Thyroid gland (tissue), 4 donors: ENCODE results near the gene ZNF14. TPM values are rescaled to one million over a fixed set of nuclear protein-coding genes. Genes with fewer than 3 reads are reported as not detected.
"Not testable (repeated sequence)": the region's sequence is repeated elsewhere in the genome, so short reads cannot be mapped to it uniquely, and the experiment has no call there.

ENCODE experiments used
- DNase-seq, 2 donors: peaks; one replicate each; pipeline ENCODE4 v3.0.0-alpha.2; 2019
- H3K27ac ChIP-seq, 3 donors: fragments of 200-600 bp; sonication (generic); 1 replicate in 2 of 3; 2 replicates in 1 of 3; pipeline ENCODE4 v1.5.1; 2016 to 2019; ENCODE audit warnings: mild to moderate bottlenecking in 1 of 3, moderate library complexity in 1 of 3
- H3K27me3 ChIP-seq: fragments of 200-600 bp; sonication (generic); one replicate; pipeline ENCODE4 v1.5.1; 2019
- H3K36me3 ChIP-seq, 2 donors: fragments of 200-600 bp; sonication (generic); one replicate each; pipeline ENCODE4 v1.5.1; 2016 to 2019
- H3K4me1 ChIP-seq, 2 donors: fragments of 200-600 bp; sonication (generic); one replicate each; pipeline ENCODE4 v1.5.1; 2017 to 2019
- H3K4me3 ChIP-seq, 3 donors: fragments of 200-600 bp; sonication (generic); replicated peaks in 1 of 3; 1 replicate in 2 of 3; 2 replicates in 1 of 3; pipeline ENCODE4 v1.5.1; 2016; ENCODE audit warnings: mild to moderate bottlenecking in 1 of 3
- H3K9me3 ChIP-seq: fragments of 200-600 bp; sonication (generic); one replicate; pipeline ENCODE4 v1.5.1; 2017
- CTCF ChIP-seq, 6 experiments: fragments of 200-600 bp in 3 of 6; fragments of 450-650 bp in 3 of 6; sonication (generic) in 3 of 6; IDR thresholded peaks; one replicate each; pipeline ENCODE4 v1.5.1; 2016 to 2019; ENCODE audit warnings: antibody characterized with exemption in 6 of 6, mild to moderate bottlenecking in 2 of 6, inconsistent platforms in 1 of 6, moderate library complexity in 1 of 6
- POLR2A ChIP-seq, 2 donors: fragments of 450-650 bp; IDR thresholded peaks; one replicate each; pipeline ENCODE4 v1.6.1; 2017; ENCODE audit warnings: antibody characterized with exemption in 2 of 2, mild to moderate bottlenecking in 2 of 2, moderate library complexity in 1 of 2
- WGBS, 2 donors: methylation state at CpG; one replicate each; pipeline ENCODE4 v1.1.5; 2017; 5-methylcytosine and 5-hydroxymethylcytosine counted together
- intact Hi-C: fragments of 100-400 bp; cut with DNase I; formaldehyde crosslinking; loops from one replicate; pipeline ENCODE4 v1.15.1; 2023
- total RNA-seq, 4 donors: library from RNA; depleted of rRNA; stranded (reverse); fragments of >200 nt; gene quantifications; one replicate each; pipeline ENCODE4 v1.2.3, GENCODE V29; 2016

The ZNF14 gene
- total RNA-seq, 4 donors from 2014 or later: 13.8 to 21.1 (median 17.7) TPM

GRCh38 chr19:19697589-19697988, 35.3 kb downstream of the ZNF14 start:
- intact Hi-C loops: no loop called here
- H3K9me3 ChIP-seq: no peaks in the 10 kb centered on the region
- DNase-seq: no peak
- H3K36me3 ChIP-seq: no peaks in the 10 kb centered on the region
- WGBS, 2 donors: 87 to 90% methylated on average over 5 of the region's 5 CpGs
- H3K27me3 ChIP-seq: no peaks in the 10 kb centered on the region
- no peaks in the 10 kb centered on the region for H3K4me1 ChIP-seq
- no peak overlapping the region for H3K27ac ChIP-seq
- H3K4me3 ChIP-seq: no peak overlapping the region
- no peak for TF ChIP-seq POLR2A (IDR thresholded peaks at IDR 0.05)
- no peak for TF ChIP-seq CTCF (IDR thresholded peaks at IDR 0.05)

DNA sequence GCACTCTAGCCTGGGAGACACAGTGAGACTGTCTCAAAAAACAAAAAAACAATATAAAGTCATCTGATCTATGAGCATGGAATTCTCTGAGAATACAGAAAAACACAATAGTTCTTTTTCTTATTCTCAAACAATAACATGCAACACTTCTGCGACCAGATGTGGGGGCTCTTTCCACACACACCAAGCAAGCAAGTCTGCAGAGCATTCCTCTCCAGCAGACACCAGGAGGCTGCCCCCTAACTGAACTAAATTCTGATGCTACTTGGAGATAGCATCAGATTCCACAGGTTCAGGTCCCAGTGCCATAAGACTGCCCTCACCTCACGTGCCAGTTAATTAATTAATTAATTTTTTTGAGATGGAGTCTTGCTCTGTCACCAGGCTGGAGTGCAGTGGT, 36.5 kb downstream of the ZNF14 start:
- no peak for DNase-seq
- H3K36me3 ChIP-seq: no peaks in the 10 kb centered on the region
- no peak overlapping the region for H3K27ac ChIP-seq
- no peaks in the 10 kb centered on the region for H3K27me3 ChIP-seq
- H3K4me1 ChIP-seq: no peaks in the 10 kb centered on the region
- intact Hi-C loops: no loop called here
- no peaks in the 10 kb centered on the region for H3K9me3 ChIP-seq
- no peak overlapping the region for H3K4me3 ChIP-seq
- WGBS, 2 donors: 80 to 85% methylated on average over 2 of the region's 2 CpGs
- TF ChIP-seq POLR2A (IDR thresholded peaks at IDR 0.05) (no peak), CTCF (IDR thresholded peaks at IDR 0.05) (no peak)

- Histone ChIP-seq H3K36me3 (no peaks in the 10 kb centered on the region), H3K27ac (no peak overlapping the region), H3K27me3 (no peaks in the 10 kb centered on the region), H3K9me3 (no peaks in the 10 kb centered on the region), H3K4me3 (no peak overlapping the region), H3K4me1 (no peaks in the 10 kb centered on the region)
- no peak for TF ChIP-seq POLR2A (IDR thresholded peaks at IDR 0.05)
- no peak for TF ChIP-seq CTCF (IDR thresholded peaks at IDR 0.05)
- no peak for DNase-seq
- WGBS, 2 donors: 90% methylated on average over 10 of the region's 10 CpGs
- intact Hi-C loops: no loop called here
These were observed 41.2 kb downstream of the ZNF14 start for GRCh38 chr19:19691683-19692082.

DNA sequence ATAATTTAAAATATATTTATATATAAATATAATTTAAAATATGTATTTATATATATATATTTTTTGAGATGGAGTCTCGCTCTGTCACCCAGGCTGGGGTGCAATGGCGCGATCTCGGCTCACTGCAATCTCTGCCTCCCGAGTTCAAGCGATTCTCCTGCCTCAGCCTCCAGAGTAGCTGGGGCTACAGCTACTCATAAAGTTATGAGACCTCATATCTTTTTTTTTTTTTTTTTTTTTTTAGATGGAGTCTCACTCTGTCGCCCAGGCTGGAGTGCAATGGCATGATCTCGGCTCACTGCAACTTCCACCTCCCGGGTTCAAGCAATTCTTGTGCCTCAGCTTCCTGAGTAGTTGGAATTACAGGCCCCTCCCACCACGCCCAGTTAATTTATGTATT, 43.9 kb downstream of the ZNF14 start:
- intact Hi-C loops, H3K4me1 ChIP-seq, H3K27ac ChIP-seq, H3K9me3 ChIP-seq, H3K27me3 ChIP-seq, H3K4me3 ChIP-seq, H3K36me3 ChIP-seq, DNase-seq: not testable (repeated sequence)
- WGBS, 2 donors: 97 to 98% methylated on average over 10 of the region's 10 CpGs

DNA sequence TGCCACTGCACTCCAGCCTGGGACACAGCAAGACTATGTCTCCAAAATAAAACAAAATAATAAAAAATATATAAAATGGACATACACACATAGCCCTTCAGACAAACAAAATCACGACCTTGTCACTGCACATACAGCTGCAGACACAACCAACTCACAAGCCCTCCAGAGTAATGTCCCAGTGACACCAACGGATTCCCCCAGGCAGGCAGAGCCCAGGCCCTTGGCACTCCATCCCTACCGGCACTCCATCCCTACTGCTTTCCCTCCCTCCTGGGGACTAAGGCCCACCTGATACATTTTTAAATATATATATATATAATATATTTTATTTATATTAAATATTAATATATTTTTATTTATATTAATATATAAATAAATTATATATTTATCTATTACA, 45.8 kb downstream of the ZNF14 start:
- H3K36me3 ChIP-seq: no peaks in the 10 kb centered on the region
- 94 to 96% methylated on average over 3 of the region's 3 CpGs for WGBS, 2 donors
- no peak overlapping the region for H3K4me3 ChIP-seq
- intact Hi-C loops: no loop called here
- no peaks in the 10 kb centered on the region for H3K27me3 ChIP-seq
- H3K4me1 ChIP-seq: no peaks in the 10 kb centered on the region
- no peaks in the 10 kb centered on the region for H3K9me3 ChIP-seq
- TF ChIP-seq POLR2A (IDR thresholded peaks at IDR 0.05): no peak
- no peak for TF ChIP-seq CTCF (IDR thresholded peaks at IDR 0.05)
- no peak for DNase-seq
- no peak overlapping the region for H3K27ac ChIP-seq

DNA sequence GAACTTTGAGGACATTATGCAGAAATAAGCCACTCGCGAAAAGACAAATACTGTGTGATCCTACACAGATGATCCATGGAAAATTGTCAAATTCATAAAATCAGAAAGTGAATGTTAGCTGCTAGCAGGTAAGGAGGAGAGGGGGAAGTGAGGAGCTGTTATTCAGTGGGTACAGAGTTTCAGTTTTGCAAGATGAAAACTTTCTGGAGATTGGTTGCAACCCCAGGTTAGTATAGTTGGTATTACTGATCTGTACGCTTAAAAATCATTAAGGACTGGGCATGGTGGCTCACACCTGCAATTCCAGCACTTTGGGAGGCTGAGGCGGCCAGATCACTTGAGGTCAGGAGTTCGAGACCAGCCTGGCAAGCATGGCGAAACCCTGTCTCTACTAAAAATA, 46.3 kb downstream of the ZNF14 start:
- H3K27ac ChIP-seq: no peak overlapping the region
- no peak for DNase-seq
- TF ChIP-seq CTCF (IDR thresholded peaks at IDR 0.05) (no peak), POLR2A (IDR thresholded peaks at IDR 0.05) (no peak)
- 94 to 99% methylated on average over 6 of the region's 6 CpGs for WGBS, 2 donors
- H3K27me3 ChIP-seq: no peaks in the 10 kb centered on the region
- H3K4me1 ChIP-seq: no peaks in the 10 kb centered on the region
- no peaks in the 10 kb centered on the region for H3K36me3 ChIP-seq
- intact Hi-C loops: no loop called here
- no peak overlapping the region for H3K4me3 ChIP-seq
- no peaks in the 10 kb centered on the region for H3K9me3 ChIP-seq

DNA sequence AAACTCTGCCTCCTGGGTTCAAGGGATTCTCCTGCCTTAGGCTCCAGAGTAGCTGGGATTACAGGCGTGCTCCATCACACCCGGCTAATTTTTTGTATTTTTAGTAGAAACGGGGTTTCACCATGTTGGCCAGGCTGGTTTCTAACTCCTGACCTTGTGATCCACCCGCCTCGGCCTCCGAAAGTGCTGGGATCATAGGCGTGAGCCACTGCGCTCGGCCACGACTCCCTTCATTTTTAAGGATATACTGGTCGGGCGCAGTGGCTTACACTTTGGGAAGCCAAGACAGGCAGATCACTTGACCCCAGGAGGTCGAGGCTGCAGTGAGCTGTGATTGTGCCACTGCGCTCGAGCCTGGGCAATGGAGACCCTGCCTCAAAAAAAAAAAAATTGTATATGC, 46.8 kb downstream of the ZNF14 start:
- H3K9me3 ChIP-seq, DNase-seq, H3K4me3 ChIP-seq, H3K27me3 ChIP-seq, H3K4me1 ChIP-seq, H3K36me3 ChIP-seq, intact Hi-C loops, H3K27ac ChIP-seq: not testable (repeated sequence)
- 95 to 97% methylated on average over 15 of the region's 15 CpGs for WGBS, 2 donors
